CD4-positive, alpha-beta T cell (primary cell): ENCODE measurements around the gene IL31RA. TPM values are rescaled to one million over a fixed set of nuclear protein-coding genes. Genes with fewer than 3 reads are reported as not detected.

Experiments
- ATAC-seq: fragments of 200-7000 bp; cut with Tn5 transposase; one replicate; pipeline ENCODE4 v1.10.0; 2022; ENCODE audit warnings: mild to moderate bottlenecking; ENCODE audit not compliant: poor library complexity
- CTCF ChIA-PET: fragments of 350-600 bp; sonication (Branson Sonifier 250); formaldehyde crosslinking; loops from one replicate; lab custom pipeline; 2021; ENCODE audit warnings: antibody characterized with exemption, inconsistent platforms; lab: Charles Lee
- POLR2A ChIA-PET: fragments of 350-600 bp; sonication (Branson Sonifier 250); formaldehyde crosslinking; loops from one replicate; lab custom pipeline; 2021; ENCODE audit warnings: antibody characterized with exemption, inconsistent platforms; lab: Charles Lee
- DNase-seq, 14 experiments: peaks; one replicate each; pipeline ENCODE4 v3.0.0-alpha.2; 2013 to 2020; ENCODE audit warnings: mixed read lengths in 2 of 14
- H3K27ac ChIP-seq, 2 donors: one replicate each; pipeline versions ENCODE4 v1.5.1 to v1.7.0; 2013; ENCODE audit warnings: low read length in 2 of 2, low read depth in 1 of 2, mild to moderate bottlenecking in 1 of 2
- H3K27me3 ChIP-seq, 2 experiments: 1 replicate in 1 of 2; 2 replicates in 1 of 2; pipeline versions ENCODE4 v1.6.1 to v1.7.0; 2013; ENCODE audit warnings: low read length in 2 of 2, control low read depth in 1 of 2, mild to moderate bottlenecking in 1 of 2, moderate library complexity in 1 of 2; ENCODE audit not compliant: insufficient read depth in 2 of 2, control insufficient read depth in 1 of 2
- H3K36me3 ChIP-seq: one replicate; pipeline ENCODE4 v1.6.1; 2013; ENCODE audit warnings: low read length, control low read depth; ENCODE audit not compliant: insufficient read depth
- H3K4me1 ChIP-seq: one replicate; pipeline ENCODE4 v1.6.1; 2013; ENCODE audit warnings: low read length, control low read depth; ENCODE audit not compliant: insufficient read depth
- H3K4me3 ChIP-seq: one replicate; pipeline ENCODE4 v1.5.1; 2013; ENCODE audit warnings: mild to moderate bottlenecking, low read length, moderate library complexity
- H3K9me3 ChIP-seq, 2 experiments: 1 replicate in 1 of 2; 2 replicates in 1 of 2; pipeline versions ENCODE4 v1.6.1 to v1.7.0; 2013; ENCODE audit warnings: low read length in 2 of 2, mild to moderate bottlenecking in 2 of 2, control low read depth in 1 of 2, moderate library complexity in 1 of 2; ENCODE audit not compliant: control insufficient read depth in 1 of 2, insufficient read depth in 1 of 2
- H3K27ac Mint-ChIP-seq: one replicate; pipeline ENCODE4 v1.8.0; 2020; ENCODE audit warnings: mixed read lengths
- H3K27me3 Mint-ChIP-seq: one replicate; pipeline ENCODE4 v1.8.0; 2021; ENCODE audit warnings: mixed read lengths
- H3K36me3 Mint-ChIP-seq: one replicate; pipeline ENCODE4 v1.8.0; 2021; ENCODE audit warnings: low read depth, mixed read lengths
- H3K4me1 Mint-ChIP-seq: one replicate; pipeline ENCODE4 v1.8.0; 2021; ENCODE audit warnings: low read depth, mixed read lengths
- H3K4me3 Mint-ChIP-seq: one replicate; pipeline ENCODE4 v1.8.0; 2020; ENCODE audit warnings: mild to moderate bottlenecking, mixed read lengths
- H3K9me3 Mint-ChIP-seq: one replicate; pipeline ENCODE4 v1.8.0; 2020; ENCODE audit warnings: mixed read lengths
- intact Hi-C, 2 experiments: fragments of 100-400 bp; cut with DNase I in 1 of 2; cut with micrococcal nuclease in 1 of 2; formaldehyde crosslinking; loops; one replicate each; pipeline versions ENCODE4 v1.15.1 to v1.9.0; 2023 to 2025; cut with DNase I, micrococcal nuclease
- total RNA-seq, 174 experiments: library from RNA in 2 of 174; stranded (reverse) in 2 of 174; gene quantifications; one replicate each; pipeline ENCODE4 v1.2.3 and lab custom pipeline; 2021 to 2026
- TF ChIP-seq, protein P1 (sequence below): fragments of 200-600 bp; IDR thresholded peaks from one replicate; pipeline ENCODE4 v1.8.0; 2022; ENCODE audit warnings: antibody characterized with exemption, mild to moderate bottlenecking

Gene IL31RA
- total RNA-seq, 2 experiments from 2014 or later, result not detected

DNA sequence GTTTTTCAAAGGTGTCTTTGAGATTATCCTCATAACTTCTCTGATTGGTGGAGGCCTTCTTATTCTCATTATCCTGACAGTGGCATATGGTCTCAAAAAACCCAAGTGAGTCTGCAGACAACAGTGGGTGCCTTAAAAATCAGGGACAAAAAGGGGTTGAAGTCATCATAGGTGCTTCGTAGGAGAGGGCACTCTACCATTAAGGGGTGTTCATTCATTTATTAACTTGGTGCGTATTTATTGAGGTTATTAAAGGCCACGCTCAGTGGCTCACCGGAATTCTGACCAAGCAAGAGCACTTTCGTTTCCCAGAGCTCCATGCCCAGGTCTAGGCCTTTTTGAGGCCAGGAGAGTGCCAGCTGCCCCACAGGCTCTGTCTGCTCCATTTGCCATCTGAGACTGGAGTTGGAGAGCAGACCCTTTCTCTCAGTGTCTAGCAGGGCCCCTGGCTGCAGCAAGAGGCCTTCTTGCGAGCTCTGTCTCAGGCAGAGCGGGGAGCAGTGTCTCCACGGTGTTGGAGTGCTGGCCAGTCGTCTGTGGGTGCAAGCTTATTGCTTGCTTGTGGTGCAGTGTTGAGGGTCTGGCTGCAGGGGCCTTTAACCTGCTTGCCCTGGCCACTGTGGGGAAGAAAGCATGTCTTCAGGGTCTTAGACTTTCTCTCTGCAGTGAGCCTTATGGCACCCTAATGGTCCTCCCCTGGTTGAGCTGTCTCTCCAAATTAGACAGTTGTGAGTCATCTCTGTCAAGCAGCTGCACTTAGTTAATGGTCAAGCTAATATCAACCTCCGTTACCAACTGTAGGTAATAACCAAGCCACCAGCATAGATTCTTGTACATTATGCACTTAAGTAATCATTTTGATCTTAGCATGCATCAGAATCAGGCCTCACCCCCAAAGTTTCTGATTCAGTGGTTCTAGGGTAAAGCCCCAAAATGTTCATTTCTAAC, 62.6 kb downstream of the IL31RA start:
- H3K27ac ChIP-seq, result no peak overlapping the region
- Mint-ChIP-seq H3K27me3 (no peaks in the 10 kb centered on the region), H3K36me3 (no peaks in the 10 kb centered on the region), H3K4me3 (no peak overlapping the region), H3K4me1 (no peaks in the 10 kb centered on the region), H3K9me3 (no peaks in the 10 kb centered on the region), H3K27ac (no peak overlapping the region)
- no peaks in the 10 kb centered on the region for H3K36me3 ChIP-seq
- ATAC-seq (no peak), DNase-seq (no peak)
- no peaks in the 10 kb centered on the region for H3K4me1 ChIP-seq
- intact Hi-C loops, result no loop called here
- TF ChIP-seq, protein P1, sequence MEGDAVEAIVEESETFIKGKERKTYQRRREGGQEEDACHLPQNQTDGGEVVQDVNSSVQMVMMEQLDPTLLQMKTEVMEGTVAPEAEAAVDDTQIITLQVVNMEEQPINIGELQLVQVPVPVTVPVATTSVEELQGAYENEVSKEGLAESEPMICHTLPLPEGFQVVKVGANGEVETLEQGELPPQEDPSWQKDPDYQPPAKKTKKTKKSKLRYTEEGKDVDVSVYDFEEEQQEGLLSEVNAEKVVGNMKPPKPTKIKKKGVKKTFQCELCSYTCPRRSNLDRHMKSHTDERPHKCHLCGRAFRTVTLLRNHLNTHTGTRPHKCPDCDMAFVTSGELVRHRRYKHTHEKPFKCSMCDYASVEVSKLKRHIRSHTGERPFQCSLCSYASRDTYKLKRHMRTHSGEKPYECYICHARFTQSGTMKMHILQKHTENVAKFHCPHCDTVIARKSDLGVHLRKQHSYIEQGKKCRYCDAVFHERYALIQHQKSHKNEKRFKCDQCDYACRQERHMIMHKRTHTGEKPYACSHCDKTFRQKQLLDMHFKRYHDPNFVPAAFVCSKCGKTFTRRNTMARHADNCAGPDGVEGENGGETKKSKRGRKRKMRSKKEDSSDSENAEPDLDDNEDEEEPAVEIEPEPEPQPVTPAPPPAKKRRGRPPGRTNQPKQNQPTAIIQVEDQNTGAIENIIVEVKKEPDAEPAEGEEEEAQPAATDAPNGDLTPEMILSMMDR, result no peak
- ChIA-PET CTCF (no interaction called here), POLR2A (no interaction called here)
- no peaks in the 10 kb centered on the region for H3K27me3 ChIP-seq
- H3K4me3 ChIP-seq, result no peak overlapping the region
- H3K9me3 ChIP-seq, result no peaks in the 10 kb centered on the region

DNA sequence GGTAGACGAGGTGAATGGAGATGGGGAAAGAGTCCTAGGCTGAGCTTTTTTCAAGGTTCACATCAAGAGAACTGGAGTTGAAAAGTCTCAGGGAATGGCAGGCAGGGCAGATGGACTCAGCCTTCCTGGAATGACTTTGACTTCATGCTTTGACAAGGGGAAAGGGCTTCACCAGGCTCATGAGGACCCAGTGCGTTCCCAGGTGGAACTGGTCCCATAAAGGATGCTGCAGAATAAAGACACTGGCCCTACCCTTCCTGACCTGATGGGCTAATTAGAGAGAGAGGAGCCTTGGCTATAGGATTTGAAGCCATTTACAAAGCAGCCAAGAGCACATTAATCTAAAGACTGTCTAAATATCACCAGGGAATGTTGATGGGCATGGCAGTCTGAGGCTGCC, 63.8 kb downstream of the IL31RA start:
- CTCF ChIA-PET, result no interaction called here
- no peak for DNase-seq
- Histone ChIP-seq H3K4me1 (peaks cover 5% of the 10 kb centered on the region), H3K9me3 (no peaks in the 10 kb centered on the region), H3K36me3 (no peaks in the 10 kb centered on the region), H3K4me3 (no peak overlapping the region), H3K27me3 (no peaks in the 10 kb centered on the region), H3K27ac (no peak overlapping the region)
- intact Hi-C loops, result no loop called here
- no peaks in the 10 kb centered on the region for H3K9me3 Mint-ChIP-seq
- POLR2A ChIA-PET, result no interaction called here
- H3K4me1 Mint-ChIP-seq, result peaks cover 5% of the 10 kb centered on the region
- H3K27me3 Mint-ChIP-seq, result no peaks in the 10 kb centered on the region
- no peak for ATAC-seq
- H3K36me3 Mint-ChIP-seq, result no peaks in the 10 kb centered on the region
- TF ChIP-seq, protein P1, result no peak
- no peak overlapping the region for H3K27ac Mint-ChIP-seq
- H3K4me3 Mint-ChIP-seq, result no peak overlapping the region

DNA sequence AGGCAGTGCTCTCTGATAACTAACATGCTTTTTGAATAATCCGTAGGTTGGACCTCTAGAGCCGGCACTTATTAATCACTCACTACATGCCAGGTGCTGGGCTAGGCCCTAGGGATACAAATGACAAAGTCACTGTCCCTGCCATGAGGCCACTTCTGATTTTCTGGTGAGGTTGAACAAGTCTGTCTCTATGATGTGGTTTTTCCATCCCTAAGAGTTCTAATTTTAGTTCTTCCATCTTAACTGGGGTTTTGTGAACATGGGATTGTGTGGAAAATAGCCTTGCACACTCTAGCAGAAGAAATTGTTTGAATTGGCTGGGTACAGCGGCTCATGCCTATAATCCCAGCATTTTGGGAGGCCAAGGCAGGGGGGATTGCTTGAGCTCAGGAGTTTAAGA, 64.6 kb downstream of the IL31RA start:
- intact Hi-C loops, result no loop called here
- TF ChIP-seq, protein P1, result no peak

More for the DNA sequence above, 64.6 kb downstream of the IL31RA start:
- Histone ChIP-seq H3K36me3 (no peaks in the 10 kb centered on the region), H3K4me3 (no peak overlapping the region), H3K9me3 (no peaks in the 10 kb centered on the region), H3K4me1 (peaks cover 5% of the 10 kb centered on the region), H3K27ac (no peak overlapping the region), H3K27me3 (no peaks in the 10 kb centered on the region)
- ChIA-PET CTCF (no interaction called here), POLR2A (no interaction called here)
- DNase-seq (no peak), ATAC-seq (no peak)
- Mint-ChIP-seq H3K4me1 (peaks cover 5% of the 10 kb centered on the region), H3K36me3 (no peaks in the 10 kb centered on the region), H3K4me3 (no peak overlapping the region), H3K27ac (no peak overlapping the region), H3K27me3 (no peaks in the 10 kb centered on the region), H3K9me3 (no peaks in the 10 kb centered on the region)
